Muscle layer of colon (tissue), 2 donors: Measurements from ENCODE around the gene SLC29A4.
"Not testable (repeated sequence)": the region's sequence is repeated elsewhere in the genome, so short reads cannot be mapped to it uniquely, and the experiment has no call there.

Experiments used
- H3K27ac ChIP-seq: one replicate; pipeline ENCODE4 v1.7.0; 2013; ENCODE audit warnings: low read depth, mild to moderate bottlenecking, low read length, moderate library complexity
- H3K27me3 ChIP-seq, 2 donors: one replicate each; pipeline ENCODE4 v1.7.0; 2013; ENCODE audit warnings: low read length in 2 of 2, mild to moderate bottlenecking in 2 of 2; ENCODE audit not compliant: insufficient read depth in 2 of 2, control insufficient read depth in 1 of 2
- H3K36me3 ChIP-seq: one replicate; pipeline ENCODE4 v1.7.0; 2013; ENCODE audit warnings: mild to moderate bottlenecking, low read length; ENCODE audit not compliant: insufficient read depth
- H3K4me1 ChIP-seq: one replicate; pipeline ENCODE4 v1.7.0; 2013; ENCODE audit warnings: mild to moderate bottlenecking, low read length; ENCODE audit not compliant: insufficient read depth
- H3K4me3 ChIP-seq, 2 donors: one replicate each; pipeline ENCODE4 v1.7.0; 2013; ENCODE audit warnings: low read length in 2 of 2, low read depth in 1 of 2, mild to moderate bottlenecking in 1 of 2, moderate library complexity in 1 of 2
- H3K9ac ChIP-seq: one replicate; pipeline ENCODE4 v1.7.0; 2013; ENCODE audit warnings: low read length
- H3K9me3 ChIP-seq: one replicate; pipeline ENCODE4 v1.7.0; 2013; ENCODE audit warnings: mild to moderate bottlenecking, low read length
- donor health status: abdominal sarcoma.
- donor health status: Adenocarcinoma of cecum.

The SLC29A4 gene

DNA sequence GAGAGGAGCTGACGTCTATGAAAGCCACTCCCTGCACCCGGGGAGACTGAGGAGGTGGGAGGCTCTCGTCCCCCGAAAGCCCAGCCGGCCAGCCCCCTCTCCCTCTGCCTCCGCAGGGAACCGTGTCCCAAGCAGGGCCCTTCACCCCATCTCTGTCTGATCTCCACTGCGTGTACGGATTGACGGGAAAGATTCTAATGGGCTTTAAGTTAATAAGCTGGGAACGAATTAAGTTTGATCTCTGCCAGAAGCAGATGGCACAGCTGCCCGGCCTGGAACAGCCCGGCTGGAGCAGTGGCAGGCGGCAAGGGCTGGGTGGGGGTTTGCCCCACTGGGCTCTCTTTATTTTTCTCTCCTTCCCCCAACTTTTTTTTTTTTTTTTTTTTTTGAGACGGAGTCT lies 6.1 kb upstream of the SLC29A4 start:
- Histone ChIP-seq H3K36me3 (no peaks in the 10 kb centered on the region), H3K4me1 (no peaks in the 10 kb centered on the region), H3K27me3 (no peaks in the 10 kb centered on the region), H3K27ac (no peak overlapping the region), H3K9ac (no peak overlapping the region), H3K4me3 (no peak overlapping the region), H3K9me3 (no peaks in the 10 kb centered on the region)

DNA sequence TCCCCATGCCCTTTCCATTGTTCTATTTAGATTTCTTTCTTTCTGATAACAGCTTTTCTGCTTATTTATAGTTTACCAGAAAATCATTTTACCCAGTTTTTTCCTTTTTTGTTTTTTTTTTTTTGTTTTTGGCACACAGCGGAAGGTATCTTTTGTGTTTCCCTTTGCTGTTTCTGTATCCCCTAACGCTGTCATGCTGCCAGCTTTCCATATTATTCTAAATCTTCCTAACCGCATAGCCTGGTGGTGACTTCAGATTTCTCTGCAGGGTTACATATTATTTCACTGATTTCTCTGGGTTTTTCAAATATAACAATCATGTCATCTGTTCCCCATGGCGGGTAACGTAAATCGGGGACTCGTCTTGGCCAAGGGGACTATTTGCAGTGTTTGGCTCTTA lies 4.0 kb upstream of the SLC29A4 start:
- no peaks in the 10 kb centered on the region for H3K9me3 ChIP-seq
- no peaks in the 10 kb centered on the region for H3K4me1 ChIP-seq
- no peak overlapping the region for H3K27ac ChIP-seq
- no peak overlapping the region for H3K4me3 ChIP-seq
- no peaks in the 10 kb centered on the region for H3K36me3 ChIP-seq
- peaks cover 0 to 5% of the 10 kb centered on the region in 2 donors for H3K27me3 ChIP-seq
- H3K9ac ChIP-seq = no peak overlapping the region

DNA sequence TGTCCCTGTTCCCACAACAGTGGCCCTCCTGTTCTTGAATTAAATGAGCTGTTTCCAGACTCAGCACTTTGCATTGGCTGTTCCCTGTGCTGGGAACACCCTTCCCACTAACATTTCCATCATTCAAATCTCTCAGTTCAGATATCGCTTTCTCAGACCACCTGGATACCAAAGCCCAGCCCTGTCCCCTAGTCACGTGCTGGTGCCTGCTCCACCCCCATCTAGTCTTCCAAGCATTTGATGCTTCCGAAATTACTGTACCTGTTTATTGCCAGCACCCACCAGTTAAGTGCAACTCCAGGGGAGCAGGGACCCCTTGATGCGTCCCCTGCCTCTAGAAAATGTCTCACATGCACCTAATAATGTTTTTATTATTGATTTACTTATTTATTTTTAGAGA lies 3.0 kb upstream of the SLC29A4 start:
- no peaks in the 10 kb centered on the region for H3K9me3 ChIP-seq
- no peak overlapping the region for H3K27ac ChIP-seq
- no peaks in the 10 kb centered on the region for H3K36me3 ChIP-seq
- no peak overlapping the region for H3K9ac ChIP-seq
- no peak overlapping the region for H3K4me3 ChIP-seq
- peaks cover 0 to 10% of the 10 kb centered on the region in 2 donors for H3K27me3 ChIP-seq
- H3K4me1 ChIP-seq = no peaks in the 10 kb centered on the region

- not testable (repeated sequence) for H3K9ac ChIP-seq, H3K36me3 ChIP-seq, H3K27ac ChIP-seq, H3K4me3 ChIP-seq, H3K9me3 ChIP-seq, H3K4me1 ChIP-seq
- H3K27me3 ChIP-seq = peaks cover 0 to 10% of the 10 kb centered on the region in 2 donors
Observed at GRCh38 chr7:5281598-5282500, 894 bp upstream of the SLC29A4 start.

DNA sequence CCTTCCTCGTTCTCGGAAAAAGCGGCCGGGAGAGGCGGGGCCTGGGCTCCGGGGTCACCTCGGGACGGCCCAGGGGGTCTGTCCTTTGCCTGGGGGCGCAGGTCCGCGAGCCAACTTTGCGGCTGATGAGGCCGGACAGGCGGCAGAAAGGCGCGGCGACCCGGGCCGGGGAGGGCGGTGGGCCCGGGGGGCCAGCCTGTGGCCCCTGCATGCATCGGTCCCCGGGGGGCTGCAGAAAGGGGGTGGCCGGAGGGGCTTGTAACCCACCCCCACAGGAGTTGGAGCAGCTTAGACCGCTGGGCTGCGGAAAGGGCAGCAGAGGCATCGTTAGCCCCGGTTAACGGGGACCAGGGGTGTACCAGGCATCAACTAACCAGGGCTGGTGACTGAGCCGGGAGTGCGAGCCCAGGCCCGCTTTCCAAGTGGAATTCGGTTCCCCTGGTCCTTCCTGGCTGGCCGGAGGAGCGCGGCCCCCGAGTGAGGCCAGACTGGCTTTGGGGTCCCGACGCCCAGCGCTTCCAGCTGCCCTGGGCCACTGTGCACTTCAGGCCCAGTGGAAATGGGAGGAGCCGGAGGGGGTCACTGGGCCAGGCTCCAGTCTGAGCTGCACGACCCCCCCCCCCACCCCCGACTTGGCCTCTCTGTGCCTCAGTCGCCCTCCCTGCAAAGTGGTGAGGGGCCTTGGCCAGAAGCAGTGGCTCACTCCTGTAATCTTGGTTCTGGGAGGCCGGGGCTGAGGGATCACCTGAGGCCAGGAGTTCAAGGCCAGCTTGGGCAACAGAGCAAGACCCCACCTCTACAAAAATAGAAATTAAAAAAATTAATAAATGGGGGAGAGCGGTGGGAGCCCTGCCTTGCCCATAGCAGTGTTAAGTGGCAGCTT lies 919 bp downstream of the SLC29A4 start:
- Histone ChIP-seq H3K27ac (no peak overlapping the region), H3K36me3 (no peaks in the 10 kb centered on the region), H3K9ac (no peak overlapping the region), H3K4me3 (no peak overlapping the region), H3K9me3 (no peaks in the 10 kb centered on the region), H3K27me3 (peaks cover 0 to 10% of the 10 kb centered on the region in 2 donors), H3K4me1 (no peaks in the 10 kb centered on the region)

- no peaks in the 10 kb centered on the region for H3K9me3 ChIP-seq
- H3K4me3 ChIP-seq = no peak overlapping the region
- no peaks in the 10 kb centered on the region for H3K36me3 ChIP-seq
- no peaks in the 10 kb centered on the region for H3K4me1 ChIP-seq
- H3K27ac ChIP-seq = no peak overlapping the region
- H3K27me3 ChIP-seq = peaks cover 0 to 10% of the 10 kb centered on the region in 2 donors
- no peak overlapping the region for H3K9ac ChIP-seq
Observed at GRCh38 chr7:5284304-5285281, 1.9 kb downstream of the SLC29A4 start.

GRCh38 chr7:5286933-5287332 lies 4.2 kb downstream of the SLC29A4 start:
- H3K4me3 ChIP-seq = no peak overlapping the region
- H3K27ac ChIP-seq = no peak overlapping the region
- no peaks in the 10 kb centered on the region for H3K36me3 ChIP-seq
- no peaks in the 10 kb centered on the region for H3K9me3 ChIP-seq
- no peaks in the 10 kb centered on the region for H3K4me1 ChIP-seq
- H3K27me3 ChIP-seq = peaks cover 0 to 10% of the 10 kb centered on the region in 2 donors
- H3K9ac ChIP-seq = no peak overlapping the region

GRCh38 chr7:5287373-5287772 lies 4.6 kb downstream of the SLC29A4 start:
- peaks cover 0 to 10% of the 10 kb centered on the region in 2 donors for H3K27me3 ChIP-seq
- H3K4me3 ChIP-seq, H3K27ac ChIP-seq, H3K4me1 ChIP-seq, H3K9ac ChIP-seq, H3K9me3 ChIP-seq, H3K36me3 ChIP-seq: not testable (repeated sequence)

DNA sequence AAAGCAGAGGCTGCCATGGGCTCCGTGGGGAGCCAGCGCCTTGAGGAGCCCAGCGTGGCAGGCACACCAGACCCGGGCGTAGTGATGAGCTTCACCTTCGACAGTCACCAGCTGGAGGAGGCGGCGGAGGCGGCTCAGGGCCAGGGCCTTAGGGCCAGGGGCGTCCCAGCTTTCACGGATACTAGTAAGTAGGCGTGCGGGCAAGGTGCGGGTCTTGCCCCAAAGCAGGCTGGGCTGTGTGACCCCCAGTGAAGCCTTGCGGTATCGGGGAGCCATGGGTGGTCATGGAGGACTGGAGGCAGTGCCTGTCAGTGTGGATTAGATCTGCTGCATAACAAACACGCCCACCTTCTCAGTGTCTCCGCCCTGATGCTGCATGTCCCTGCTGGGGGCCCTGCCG lies 5.1 kb downstream of the SLC29A4 start:
- Histone ChIP-seq H3K27ac (no peak overlapping the region), H3K27me3 (peaks cover 0 to 10% of the 10 kb centered on the region in 2 donors), H3K4me1 (no peaks in the 10 kb centered on the region)

DNA sequence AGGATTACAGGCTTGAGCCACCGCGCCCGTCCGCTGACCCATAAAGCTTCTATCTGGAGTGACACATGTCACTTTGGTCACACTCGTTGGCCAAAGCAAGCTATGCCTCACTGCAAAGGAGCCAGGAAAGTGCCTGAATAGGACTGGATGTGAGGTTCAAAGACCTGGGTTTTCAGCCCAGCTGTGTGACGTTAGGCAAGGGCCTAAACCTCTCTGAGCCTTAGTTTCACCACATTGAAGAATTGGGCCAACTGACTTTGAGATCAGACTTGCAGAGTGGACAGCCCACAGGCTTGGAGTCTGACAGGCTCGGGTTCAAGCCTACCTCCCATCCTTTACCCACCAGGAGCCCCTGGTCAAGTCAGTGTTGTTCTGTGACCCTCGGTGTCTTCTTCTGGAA lies 5.8 kb downstream of the SLC29A4 start:
- H3K27ac ChIP-seq, H3K4me1 ChIP-seq, H3K9ac ChIP-seq, H3K9me3 ChIP-seq, H3K36me3 ChIP-seq, H3K27me3 ChIP-seq, H3K4me3 ChIP-seq: not testable (repeated sequence)

More for the DNA sequence above, 5.1 kb downstream of the SLC29A4 start:
- H3K9me3 ChIP-seq = no peaks in the 10 kb centered on the region
- H3K36me3 ChIP-seq = no peaks in the 10 kb centered on the region
- no peak overlapping the region for H3K4me3 ChIP-seq
- no peak overlapping the region for H3K9ac ChIP-seq

- H3K27me3 ChIP-seq = peaks cover 0 to 1% of the 10 kb centered on the region in 2 donors
- no peak overlapping the region for H3K4me3 ChIP-seq
- H3K9ac ChIP-seq = no peak overlapping the region
- H3K9me3 ChIP-seq = no peaks in the 10 kb centered on the region
- H3K36me3 ChIP-seq = no peaks in the 10 kb centered on the region
- no peaks in the 10 kb centered on the region for H3K4me1 ChIP-seq
- no peak overlapping the region for H3K27ac ChIP-seq
Observed at GRCh38 chr7:5289355-5289754, 6.6 kb downstream of the SLC29A4 start.
